Activated CD8-positive, alpha-beta memory T cell treated with anti-CD3 and anti-CD28 coated beads for 48 hours (primary cell): ENCODE results near the gene PEX16.

Experiments used
- DNase-seq, 3 experiments: peaks; one replicate each; pipeline ENCODE4 v3.0.0-alpha.2; 2020; ENCODE audit warnings: low read depth in 2 of 3, low spot score in 2 of 3

The PEX16 gene

GRCh38 chr11:45931739-45932138 is 14.1 kb upstream of the PEX16 start:
- no peak for DNase-seq

GRCh38 chr11:45930951-45931570 is 13.4 kb upstream of the PEX16 start:
- no peak for DNase-seq

- DNase-seq: no peak
These were observed 12.5 kb upstream of the PEX16 start for GRCh38 chr11:45930031-45930794.

- no peak for DNase-seq
These were observed 11.9 kb upstream of the PEX16 start for GRCh38 chr11:45929486-45930030.

- no peak for DNase-seq
These were observed 11.0 kb upstream of the PEX16 start for GRCh38 chr11:45928535-45929215.

GRCh38 chr11:45927684-45928413 is 10.2 kb upstream of the PEX16 start:
- DNase-seq: no peak

GRCh38 chr11:45927332-45927683 is 9.6 kb upstream of the PEX16 start:
- DNase-seq: no peak

- DNase-seq: no peak
These were observed 9.1 kb upstream of the PEX16 start for GRCh38 chr11:45926536-45927331.

GRCh38 chr11:45926001-45926401 is 8.3 kb upstream of the PEX16 start:
- DNase-seq: no peak

- no peak for DNase-seq
These were observed 7.9 kb upstream of the PEX16 start for GRCh38 chr11:45925550-45925949.

- DNase-seq: no peak
These were observed 7.2 kb upstream of the PEX16 start for GRCh38 chr11:45924927-45925326.

- no peak for DNase-seq
These were observed 6.6 kb upstream of the PEX16 start for GRCh38 chr11:45924036-45924915.

- DNase-seq: no peak
These were observed 4.9 kb upstream of the PEX16 start, which contains the start of gene LARGE2 for GRCh38 chr11:45922425-45923082. Gene LARGE2, plus strand, starts transcription at chr11:45922656. Its CDS starts 227 bp downstream, at chr11:45922883.

GRCh38 chr11:45921561-45922424 is 4.1 kb upstream of the PEX16 start:
- DNase-seq: no peak

GRCh38 chr11:45920531-45921477 is 3.1 kb upstream of the PEX16 start:
- DNase-seq: no peak

- DNase-seq: no peak
These were observed 2.3 kb upstream of the PEX16 start for GRCh38 chr11:45919806-45920530.
